Suprapubic skin (tissue), 4 donors: ENCODE data around the gene SSMEM1.
"Not testable (repeated sequence)": the region's sequence is repeated elsewhere in the genome, so short reads cannot be mapped to it uniquely, and the experiment has no call there.

Experiments
- CTCF ChIP-seq, 2 donors: fragments of 200-600 bp in 1 of 2; fragments of 450-650 bp in 1 of 2; sonication (generic) in 1 of 2; IDR thresholded peaks; one replicate each; pipeline ENCODE4 v1.5.1; 2016 to 2019; ENCODE audit warnings: antibody characterized with exemption in 2 of 2, mild to moderate bottlenecking in 1 of 2, moderate library complexity in 1 of 2
- EP300 ChIP-seq: sonication (generic); formaldehyde crosslinking; IDR thresholded peaks from one replicate; pipeline ENCODE4 v1.6.1; 2017; ENCODE audit warnings: antibody characterized with exemption
- POLR2A ChIP-seq, 2 donors: fragments of 450-650 bp; IDR thresholded peaks; one replicate each; pipeline ENCODE4 v1.6.1; 2017; ENCODE audit warnings: antibody characterized with exemption in 2 of 2, mild to moderate bottlenecking in 2 of 2, moderate library complexity in 2 of 2
- POLR2AphosphoS5 ChIP-seq, 3 donors: sonication (generic); formaldehyde crosslinking; IDR thresholded peaks; one replicate each; pipeline ENCODE4 v1.6.1; 2017; ENCODE audit warnings: antibody characterized with exemption in 3 of 3

DNA sequence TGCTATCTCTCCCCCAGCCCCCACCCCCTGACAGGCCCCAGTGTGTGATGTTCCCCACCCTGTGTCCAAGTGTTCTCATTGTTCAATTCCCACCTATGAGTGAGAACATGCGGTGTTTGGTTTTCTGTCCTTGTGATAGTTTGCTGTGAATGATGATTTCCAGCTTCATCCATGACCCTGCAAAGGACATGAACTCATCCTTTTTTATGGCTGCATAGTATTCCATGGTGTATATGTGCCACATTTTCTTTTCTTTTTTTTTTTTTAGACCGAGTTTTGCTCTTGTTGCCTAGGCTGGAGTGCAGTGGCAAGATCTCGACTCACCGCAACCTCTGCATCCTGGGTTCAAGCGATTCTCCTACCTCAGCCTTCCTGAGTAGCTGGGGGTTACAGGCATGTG lies 41.2 kb downstream of the SSMEM1 start:
- not testable (repeated sequence) for TF ChIP-seq CTCF (IDR thresholded peaks at IDR 0.05); EP300; POLR2A (IDR thresholded peaks at IDR 0.05); POLR2AphosphoS5 (IDR thresholded peaks at IDR 0.05)
